Suprapubic skin (tissue), 4 donors: ENCODE data around the gene RGMB.

Source experiments
- CTCF ChIP-seq, 2 donors: fragments of 200-600 bp in 1 of 2; fragments of 450-650 bp in 1 of 2; sonication (generic) in 1 of 2; IDR thresholded peaks; one replicate each; pipeline ENCODE4 v1.5.1; 2016 to 2019; ENCODE audit warnings: antibody characterized with exemption in 2 of 2, mild to moderate bottlenecking in 1 of 2, moderate library complexity in 1 of 2
- EP300 ChIP-seq: sonication (generic); formaldehyde crosslinking; IDR thresholded peaks from one replicate; pipeline ENCODE4 v1.6.1; 2017; ENCODE audit warnings: antibody characterized with exemption
- POLR2A ChIP-seq, 2 donors: fragments of 450-650 bp; IDR thresholded peaks; one replicate each; pipeline ENCODE4 v1.6.1; 2017; ENCODE audit warnings: antibody characterized with exemption in 2 of 2, mild to moderate bottlenecking in 2 of 2, moderate library complexity in 2 of 2
- POLR2AphosphoS5 ChIP-seq, 3 donors: sonication (generic); formaldehyde crosslinking; IDR thresholded peaks; one replicate each; pipeline ENCODE4 v1.6.1; 2017; ENCODE audit warnings: antibody characterized with exemption in 3 of 3

- TF ChIP-seq CTCF (IDR thresholded peaks at IDR 0.05) (no peak), EP300 (no peak), POLR2AphosphoS5 (IDR thresholded peaks at IDR 0.05) (no peak), POLR2A (IDR thresholded peaks at IDR 0.05) (no peak)
Observed at GRCh38 chr5:98804066-98804465, 30.6 kb downstream of the RGMB start.
